K562 (cell line): Measurements from ENCODE around the gene EXT2. TPM values are rescaled to one million over a fixed set of nuclear protein-coding genes. Genes with fewer than 3 reads are reported as not detected.

Experiments
- ARID2 ChIP-seq: fragments of 450-650 bp; IDR thresholded peaks from 2 replicates; pipeline ENCODE4 v1.6.1; 2017; ENCODE audit warnings: antibody characterized with exemption, mild to moderate bottlenecking
- BHLHE40 ChIP-seq: IDR thresholded peaks from 2 replicates; pipeline ENCODE4 v1.6.1; 2011; ENCODE audit warnings: low read length, improper control_type of control experiment
- BRD9 ChIP-seq: fragments of 450-650 bp; IDR thresholded peaks from 2 replicates; pipeline ENCODE4 v1.6.1; 2018; ENCODE audit warnings: low read depth; ENCODE audit not compliant: partially characterized antibody
- CTBP1 ChIP-seq: fragments of 450-650 bp; IDR thresholded peaks from 2 replicates; pipeline ENCODE4 v1.6.1; 2016; ENCODE audit warnings: borderline replicate concordance
- E2F4 ChIP-seq: sonication (generic); formaldehyde crosslinking; IDR thresholded peaks from 2 replicates; pipeline ENCODE4 v1.8.0; 2022; ENCODE audit warnings: mild to moderate bottlenecking, low read depth, missing genetic modification reagents
- HNRNPLL ChIP-seq: fragments of 200-400 bp; formaldehyde crosslinking; IDR thresholded peaks from 2 replicates; pipeline ENCODE4 v1.6.1; 2017; ENCODE audit warnings: low read length, low read depth, mild to moderate bottlenecking; ENCODE audit not compliant: poor library complexity, severe bottlenecking
- MGA ChIP-seq: fragments of 450-650 bp; IDR thresholded peaks from 2 replicates; pipeline ENCODE4 v1.6.1; 2016; ENCODE audit warnings: mild to moderate bottlenecking, moderate library complexity
- PML ChIP-seq: IDR thresholded peaks from 2 replicates; pipeline ENCODE4 v1.6.1; 2012; ENCODE audit warnings: low read length, inconsistent platforms
- SIN3B ChIP-seq: fragments of 450-650 bp; IDR thresholded peaks from 2 replicates; pipeline ENCODE4 v1.6.1; 2017; ENCODE audit warnings: low read depth, mild to moderate bottlenecking, moderate library complexity
- SPI1 ChIP-seq: IDR thresholded peaks from 2 replicates; pipeline ENCODE4 v1.6.1; 2011; ENCODE audit warnings: low read depth, low read length, control low read depth, borderline replicate concordance
- XRCC3 ChIP-seq: fragments of 450-650 bp; IDR thresholded peaks from 2 replicates; pipeline ENCODE4 v1.6.1; 2017; ENCODE audit warnings: mild to moderate bottlenecking, moderate library complexity
- ZBTB2 ChIP-seq: fragments of 450-650 bp; IDR thresholded peaks from 2 replicates; pipeline ENCODE4 v1.6.1; 2016; ENCODE audit warnings: antibody characterized with exemption
- ZNF830 ChIP-seq: fragments of 250-450 bp; sonication (Bioruptor Pico); IDR thresholded peaks from 2 replicates; pipeline ENCODE4 v1.5.0; 2021; ENCODE audit warnings: mild to moderate bottlenecking
- polyA plus RNA-seq, 8 experiments: library from polyadenylated mRNA; depleted of rRNA in 4 of 8; stranded (reverse) in 5 of 8; unstranded in 3 of 8; fragments of >200 nt; fragmentation: Nextera tagmentation in 2 of 8; fragmentation: Illumina TruSeq in 1 of 8; extraction: Ambion mirVana in 2 of 8; extraction: Trizol in 1 of 8; gene quantifications; 2 replicates each; pipeline versions ENCODE4 v1.2.1 to v1.2.3, GENCODE V29; 2011 to 2014; ENCODE audit warnings: inconsistent platforms in 1 of 8, missing spikeins in 1 of 8
- total RNA-seq, 7 experiments: library from RNA; depleted of rRNA in 6 of 7; stranded (reverse); fragments of >200 nt in 6 of 7; fragmentation: Illumina TruSeq in 2 of 7; extraction: Trizol in 2 of 7; gene quantifications; 2 replicates each; pipeline versions ENCODE4 v1.2.1 to v1.2.3, GENCODE V29; 2011 to 2021; ENCODE audit warnings: low replicate concordance in 1 of 7

The EXT2 gene
- total and polyA plus RNA-seq, 9 of the 15 experiments (the other 6 are each of a cell fraction or from before 2014, with no cell fraction given), result 7.5 to 52.1 (median 38.1) TPM

GRCh38 chr11:44065841-44066731, 29.4 kb upstream of the EXT2 start, which contains the start of gene ACCS (continued):
- TF ChIP-seq HNRNPLL, result peak; percentile 66
- peak; percentile 86 for TF ChIP-seq SPI1
- peak; percentile 84 for TF ChIP-seq ZBTB2
- TF ChIP-seq ZNF830, result 0 out of 2 replicates have a peak, but pooled peaks have one; percentile 36
- peak; percentile 96 for TF ChIP-seq BHLHE40
- peak; percentile 89 for TF ChIP-seq CTBP1
- peak; percentile 28 for TF ChIP-seq BRD9
- peak; percentile 90 for TF ChIP-seq MGA
- TF ChIP-seq SIN3B, result peak; percentile 47; the same call in 1 of the 2 replicates
- peak; percentile 65; the same call in 1 of the 2 replicates for TF ChIP-seq E2F4 (CRISPR knock-in tag)
- no peak for TF ChIP-seq XRCC3
- 0 out of 2 replicates have a peak, but pooled peaks have one; percentile 26 for TF ChIP-seq ARID2
- TF ChIP-seq PML, result peak; percentile 65; the same call in 1 of the 2 replicates
